Hypothalamus (tissue), 51 donors: Measurements from ENCODE around the gene KBTBD2.
"Not testable (repeated sequence)": the region's sequence is repeated elsewhere in the genome, so short reads cannot be mapped to it uniquely, and the experiment has no call there.

Experiments
- DNase-seq, 51 donors: peaks; one replicate each; lab custom pipeline; 2025; lab: John Stamatoyannopoulos, UW

KBTBD2 gene

GRCh38 chr7:32858648-32859047, 32.9 kb downstream of the KBTBD2 start:
- no peak for DNase-seq

GRCh38 chr7:32857063-32857462, 34.5 kb downstream of the KBTBD2 start:
- DNase-seq, result not testable (repeated sequence)

GRCh38 chr7:32855837-32856775, 35.5 kb downstream of the KBTBD2 start:
- not testable (repeated sequence) for DNase-seq

- not testable (repeated sequence) for DNase-seq
These were observed 40.9 kb downstream of the KBTBD2 start for GRCh38 chr7:32850654-32851053.

GRCh38 chr7:32848655-32849054, 42.9 kb downstream of the KBTBD2 start:
- not testable (repeated sequence) for DNase-seq

- peak in 48 of 51 donors; percentile 2 to 88 (median 56) for DNase-seq
These were observed 44.8 kb downstream of the KBTBD2 start for GRCh38 chr7:32846630-32847225.

- not testable (repeated sequence) for DNase-seq
These were observed 46.8 kb downstream of the KBTBD2 start for GRCh38 chr7:32844748-32845147.

GRCh38 chr7:32843763-32844162, 47.8 kb downstream of the KBTBD2 start:
- DNase-seq, result not testable (repeated sequence)

- not testable (repeated sequence) for DNase-seq
These were observed 51.7 kb downstream of the KBTBD2 start for GRCh38 chr7:32839846-32840245.

- not testable (repeated sequence) for DNase-seq
These were observed 62.4 kb downstream of the KBTBD2 start for GRCh38 chr7:32828996-32829752.
